ENCODE data around the gene ANKMY1. TPM values are rescaled to one million over a fixed set of nuclear protein-coding genes. Genes with fewer than 3 reads are reported as not detected.

The ANKMY1 gene
- total and polyA plus RNA-seq, 2 experiments from 2014 or later = 2.3 to 8.9 TPM

GRCh38 chr2:240604939-240605716, 47.3 kb upstream of the ANKMY1 start:
- no peak for DNase-seq (ENCODE audit: low spot score)
- Mint-ChIP-seq H3K4me1 (no peaks in the 10 kb centered on the region), H3K27me3 (ENCODE audit: insufficient read depth, low read depth, poor library complexity) (peaks cover 2% of the 10 kb centered on the region), H3K36me3 (ENCODE audit: low read depth) (no peaks in the 10 kb centered on the region; the same call in 2 of the 3 replicates), H3K9me3 (no peaks in the 10 kb centered on the region), H3K4me3 (no peak overlapping the region), H3K27ac (no peak overlapping the region; the same call in 1 of the 2 replicates)
- no peaks in the 10 kb centered on the region for H3K9me2 ChIP-seq (ENCODE audit: insufficient read depth)
- H4K20me1 ChIP-seq (replicated peaks; ENCODE audit: insufficient read depth) = no peaks in the 10 kb centered on the region
- H3K27me3 ChIP-seq (ENCODE audit: insufficient read depth) = no peaks in the 10 kb centered on the region
- no peak overlapping the region for H3K4me2 ChIP-seq
- H2AFZ ChIP-seq = no peak overlapping the region
- no peaks in the 10 kb centered on the region for H3F3A ChIP-seq (replicated peaks; ENCODE audit: low read depth)
- TF ChIP-seq REST (IDR thresholded peaks at IDR 0.05; ENCODE audit: unreplicated experiment) = no peak
- TF ChIP-seq ZNF114 (CRISPR knock-in tag; IDR thresholded peaks at IDR 0.05) = no peak
- TF ChIP-seq CREB1 (CRISPR knock-in tag; IDR thresholded peaks at IDR 0.05; ENCODE audit: low read depth) = no peak
- TF ChIP-seq ETS1 (IDR thresholded peaks at IDR 0.05) = no peak
- no peak for TF ChIP-seq ZNF331 (CRISPR knock-in tag; IDR thresholded peaks at IDR 0.05; ENCODE audit: low read depth)
- no peak for TF ChIP-seq CTCF (conservative IDR thresholded peaks at IDR 0.05; ENCODE audit: low read depth in 2 of 2)
- TF ChIP-seq EZH2phosphoT487 (IDR thresholded peaks at IDR 0.05; ENCODE audit: unreplicated experiment) = no peak
- TF ChIP-seq JUNB (IDR thresholded peaks at IDR 0.05; ENCODE audit: unreplicated experiment) = no peak
- no peak for TF ChIP-seq ZNF462 (CRISPR knock-in tag; IDR thresholded peaks at IDR 0.05)
- ATAC-seq = no peak
- no peak overlapping the region for H3K27ac ChIP-seq (ENCODE audit: low read depth)
- H3K4me1 ChIP-seq (ENCODE audit: insufficient read depth) = no peaks in the 10 kb centered on the region
- H3K4me3 ChIP-seq = no peak overlapping the region
- no peaks in the 10 kb centered on the region for H3K79me2 ChIP-seq (replicated peaks; ENCODE audit: insufficient read depth)
- no peaks in the 10 kb centered on the region for H3K36me3 ChIP-seq (ENCODE audit: insufficient read depth)
